ENCODE data around the gene B4GALNT1. TPM values are rescaled to one million over a fixed set of nuclear protein-coding genes. Genes with fewer than 3 reads are reported as not detected.

B4GALNT1 gene
- total and polyA plus RNA-seq, 2 of the 13 experiments (the other 11 are each of a cell fraction or from before 2014, with no cell fraction given), result 4.5 to 5.4 TPM

GRCh38 chr12:57624441-57625220 is 8.4 kb downstream of the B4GALNT1 start:
- BruUV-seq (replicated peaks), result no TSS peak
- Histone ChIP-seq H3K79me2 (ENCODE audit: insufficient read depth, low read length) (no peaks in the 10 kb centered on the region), H3K36me3 (replicated peaks in 1 of 2; ENCODE audit: control insufficient read depth in 1 of 2, insufficient read depth in 2 of 2, low read length in 2 of 2) (0 out of 5 replicates have a peak, but pooled peaks cover 0 to 3% of the 10 kb centered on the region in 2 experiments), H3K27ac (ENCODE audit: extremely low read length, insufficient read depth, low read length) (no peak overlapping the region), H3K9me3 (ENCODE audit: low read length) (no peaks in the 10 kb centered on the region), H3K27me3 (ENCODE audit: control insufficient read depth in 1 of 2, insufficient read depth in 2 of 2, low read length in 2 of 2) (peaks cover 16 to 42% of the 10 kb centered on the region in 2 experiments), H2AFZ (ENCODE audit: low read length) (no peak overlapping the region), H3K9ac (ENCODE audit: insufficient read depth, low read depth, low read length) (no peak overlapping the region), H3K4me2 (ENCODE audit: low read depth, low read length) (no peak overlapping the region), H3K4me1 (ENCODE audit: insufficient read depth, low read length) (peaks cover 39% of the 10 kb centered on the region), H4K20me1 (ENCODE audit: insufficient read depth, low read length) (no peaks in the 10 kb centered on the region), H3K4me3 (replicated peaks in 1 of 3; ENCODE audit: insufficient read depth in 1 of 3, low read depth in 2 of 3, low read length in 3 of 3) (no peak overlapping the region)
- no peak for FAIRE-seq
- POLR2A ChIA-PET, result no interaction called here
- no peak for DNase-seq (ENCODE audit: low spot score)
- intact Hi-C loops (cut with micrococcal nuclease; ENCODE audit: unreplicated experiment), result loop anchor here (5.0 kb wide), 1 partner anchor 102 kb away; the partner anchor contains the start of genes DDIT3 and MBD6
- CTCF ChIA-PET (ENCODE audit: low intra/inter-chr PET ratio, low total read pairs), result interaction anchor here (1.3 kb wide), 1 partner anchor 41 kb away, joined by 3 read pairs; no protein-coding TSS in a partner anchor
- no peak for ATAC-seq
- in situ Hi-C loops (cut with HindIII; ENCODE audit: extremely low pct_ligation_motif_present, low pct_unique_long_range_greater_than_20kb), result loop anchor here (5.0 kb wide), 1 partner anchor 42 kb away; no protein-coding TSS in a partner anchor
- 38% methylated on average over 8 of the region's 8 CpGs for WGBS (ENCODE audit: low lambda C conversion rate)
- TF ChIP-seq ZNF639 (CRISPR knock-in tag; conservative IDR thresholded peaks at IDR 0.05), result no peak
- TF ChIP-seq CENPX (CRISPR knock-in tag; IDR thresholded peaks at IDR 0.05), result no peak
- no peak for TF ChIP-seq ZNF75D (CRISPR knock-in tag; IDR thresholded peaks at IDR 0.05; ENCODE audit: borderline replicate concordance)
- no peak for TF ChIP-seq HOXA7 (CRISPR knock-in tag; IDR thresholded peaks at IDR 0.05)
- TF ChIP-seq KDM2A (CRISPR knock-in tag; IDR thresholded peaks at IDR 0.05; ENCODE audit: borderline replicate concordance, low read depth), result 0 out of 2 replicates have a peak, but pooled peaks have one; percentile 35
- no peak for TF ChIP-seq FOXC1 (CRISPR knock-in tag; IDR thresholded peaks at IDR 0.05; ENCODE audit: borderline replicate concordance)
